COLO668 (cell line): Measurements from ENCODE around the gene ID4.

Experiments used
- DNase-seq: peaks from one replicate; lab custom pipeline; 2025; ENCODE audit not compliant: unreplicated experiment; lab: John Stamatoyannopoulos, UW

The ID4 gene

DNA sequence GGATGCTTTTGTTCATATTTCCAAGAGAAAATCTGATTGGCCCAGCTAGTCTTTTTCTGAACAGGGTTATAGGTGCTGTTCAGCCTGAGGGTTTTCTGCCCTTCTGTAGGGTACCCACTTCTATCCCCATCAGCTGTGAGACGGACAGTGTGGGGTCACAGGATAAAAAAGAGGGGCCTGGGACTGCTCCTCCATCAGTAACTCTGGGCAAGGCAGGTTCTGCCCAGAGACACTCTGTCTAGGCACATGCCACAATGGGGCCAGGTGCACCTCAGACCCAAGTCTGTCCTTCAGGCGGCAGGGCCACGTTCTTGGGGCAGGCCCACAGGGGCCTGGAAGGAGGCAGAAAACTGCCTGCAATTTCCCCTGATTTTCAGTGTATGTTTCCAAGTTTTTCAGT lies 20.0 kb downstream of the ID4 start:
- DNase-seq = no peak

DNA sequence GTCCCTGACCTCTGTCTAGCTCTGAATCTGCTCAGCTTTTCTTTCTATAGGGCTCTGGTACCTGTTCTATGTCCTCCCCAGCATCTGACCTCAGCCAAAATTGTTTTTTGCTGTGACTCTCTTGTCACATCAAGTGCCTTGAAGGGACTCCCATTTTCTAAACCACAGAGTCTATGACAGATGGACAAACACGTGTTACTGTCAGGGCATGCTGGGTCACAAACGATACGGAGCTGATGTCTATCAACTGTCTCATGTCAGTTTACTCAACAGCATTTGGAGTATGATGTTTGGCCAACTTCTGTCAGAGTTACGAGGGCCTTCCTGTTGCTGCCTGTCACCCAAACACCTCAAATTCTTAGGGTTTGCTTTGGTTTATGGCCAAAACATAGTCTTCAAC lies 20.5 kb downstream of the ID4 start:
- no peak for DNase-seq

DNA sequence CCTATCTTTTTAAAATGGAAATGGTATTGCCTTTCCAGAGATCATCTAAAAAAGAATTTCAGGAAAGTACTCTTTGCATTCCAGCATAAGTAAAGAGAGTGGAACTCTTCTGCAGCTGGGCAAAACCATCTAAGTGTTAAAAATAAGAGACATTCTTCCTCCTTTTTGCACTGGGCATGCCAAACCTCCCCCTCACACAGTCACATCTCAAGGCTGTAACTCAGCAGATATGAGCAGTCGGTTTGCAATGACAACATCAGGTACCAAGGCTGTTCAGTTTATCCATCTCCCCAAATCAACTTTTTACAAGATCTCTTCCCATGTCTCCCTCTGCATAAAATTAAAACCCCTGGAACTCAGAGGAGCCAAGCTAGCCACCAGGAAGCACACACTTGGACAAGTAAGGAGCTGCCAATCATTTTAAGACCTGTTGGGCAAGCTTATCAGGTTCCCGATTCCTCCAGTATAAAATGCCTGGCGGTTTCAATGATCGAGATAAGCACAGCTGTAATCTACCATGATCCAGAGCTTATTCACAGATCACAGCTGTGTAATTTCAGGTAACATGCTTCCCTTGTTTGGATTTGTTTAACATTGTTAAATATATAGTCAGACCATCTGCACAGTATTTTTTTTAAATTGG lies 23.2 kb downstream of the ID4 start:
- peak; percentile 4 for DNase-seq

DNA sequence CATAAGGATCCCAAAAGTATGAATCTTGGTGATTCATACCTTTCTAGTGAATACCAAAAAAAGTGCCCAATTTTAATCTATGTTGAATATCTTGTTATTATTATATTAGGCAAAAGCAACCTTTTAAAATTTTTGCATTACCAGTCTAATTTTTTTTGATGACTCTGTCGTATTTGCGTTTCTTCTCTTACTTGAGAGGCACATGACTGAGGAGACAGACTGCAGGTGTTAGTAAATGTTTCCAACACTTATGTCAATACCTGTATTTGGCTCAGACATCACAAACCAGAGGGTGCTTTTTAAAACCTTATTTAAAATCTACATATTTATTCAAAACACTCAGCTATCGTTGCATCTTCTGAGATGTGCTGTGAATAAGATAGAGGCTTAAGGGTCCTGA lies 27.1 kb downstream of the ID4 start:
- DNase-seq = no peak

DNA sequence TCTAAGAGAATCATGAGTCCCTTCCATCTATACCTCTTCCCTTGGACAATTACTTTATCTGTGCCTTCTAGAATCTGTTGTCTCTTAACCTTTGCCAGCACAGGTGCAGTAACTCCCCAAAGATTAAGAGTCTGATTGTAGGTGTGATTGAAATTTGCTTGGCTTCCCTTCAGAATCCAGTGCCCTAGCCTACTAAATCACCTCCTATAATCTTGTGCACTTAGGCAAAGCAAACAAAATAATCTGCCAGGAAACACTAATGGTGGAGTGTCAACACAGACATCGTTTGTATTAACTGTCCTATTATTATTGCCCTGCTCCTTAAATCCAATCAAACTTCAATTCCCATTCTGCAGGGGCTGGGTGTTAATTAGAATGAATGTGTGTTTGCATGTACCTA lies 28.0 kb downstream of the ID4 start:
- DNase-seq = no peak

DNA sequence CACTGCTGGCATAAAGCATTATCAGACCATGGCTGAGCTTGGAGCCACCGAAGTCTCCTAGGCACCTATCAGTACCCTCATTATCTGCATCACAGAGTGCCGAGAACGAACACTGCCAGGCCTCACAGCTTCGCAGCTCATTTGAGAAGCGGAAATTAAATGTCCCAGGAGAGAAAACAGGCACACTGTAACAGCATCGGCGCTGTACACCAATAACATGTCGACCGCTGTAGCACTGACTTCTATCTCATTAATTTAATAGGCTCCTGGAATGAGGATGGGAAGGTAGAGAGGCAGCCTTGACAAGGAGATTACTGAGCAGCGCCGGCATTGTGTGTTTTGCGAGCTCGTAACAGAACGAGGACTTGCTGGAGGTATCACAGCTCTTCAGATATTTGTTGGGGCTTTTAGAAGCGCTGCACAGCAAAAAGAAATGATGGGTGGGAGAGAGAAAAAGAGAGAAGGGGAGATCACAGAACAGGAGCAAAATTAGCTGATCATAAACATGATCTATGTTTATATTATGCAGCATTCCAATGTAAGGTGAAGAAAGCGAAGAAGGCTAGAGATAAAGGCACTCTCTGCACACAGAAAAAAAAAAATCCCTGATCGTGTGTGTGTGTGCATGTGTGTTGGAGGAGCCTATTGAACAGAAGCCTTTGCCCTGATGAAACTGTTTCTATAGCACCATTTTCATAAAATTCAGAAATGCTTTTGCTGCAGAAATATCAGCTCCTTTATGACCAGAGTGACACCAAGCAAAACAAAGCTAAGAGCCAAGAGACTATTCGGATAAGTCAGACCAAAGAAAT lies 29.2 kb downstream of the ID4 start:
- no peak for DNase-seq

DNA sequence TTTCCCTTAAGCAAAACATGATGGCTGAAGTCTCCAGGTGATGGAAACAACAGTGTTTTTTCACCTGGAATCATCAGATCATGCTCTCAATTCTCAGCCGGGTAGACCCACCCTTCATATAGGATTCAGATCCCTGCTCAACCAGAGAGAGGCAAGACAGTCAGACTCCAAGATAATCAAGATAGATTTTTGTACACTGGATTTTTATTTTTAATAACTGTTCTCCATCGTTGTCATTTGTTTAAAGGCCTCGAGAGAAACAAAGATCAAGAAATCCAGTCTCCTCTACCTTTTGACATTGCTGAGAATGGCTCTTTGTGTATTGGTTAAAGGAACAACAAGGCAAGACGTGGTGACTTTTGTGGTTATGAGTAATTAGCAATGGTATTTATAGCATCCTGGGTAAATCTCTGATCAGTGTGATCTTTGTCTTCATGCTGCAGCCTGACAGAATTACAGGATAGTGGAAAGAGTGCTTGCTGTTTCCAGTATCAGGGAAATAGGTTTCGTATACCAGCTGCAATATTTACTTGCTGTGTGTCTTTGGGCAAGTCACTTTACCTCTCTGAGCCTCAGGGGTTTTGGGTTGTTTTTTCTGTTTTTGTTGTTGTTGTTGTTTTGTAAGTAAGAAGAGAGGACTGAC lies 29.9 kb downstream of the ID4 start:
- DNase-seq = no peak

DNA sequence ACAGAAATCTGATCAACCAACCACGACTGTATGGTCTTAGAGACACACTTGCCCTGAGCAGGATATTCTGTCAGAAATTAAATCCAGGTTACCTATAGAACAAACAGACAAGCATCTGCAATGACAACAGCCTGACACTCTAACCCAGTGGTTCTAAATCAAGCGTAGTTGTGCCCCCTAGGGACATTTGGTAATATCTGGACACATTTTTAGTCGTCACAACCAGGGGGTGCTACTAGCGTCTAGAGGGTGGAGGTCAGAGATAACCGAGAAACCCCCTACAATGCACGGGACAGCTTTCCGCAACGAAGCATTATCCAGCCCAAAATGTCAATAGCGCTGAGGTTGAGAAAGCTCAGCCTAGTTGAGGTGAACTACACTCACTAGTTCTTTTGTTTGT lies 32.3 kb downstream of the ID4 start:
- no peak for DNase-seq

DNA sequence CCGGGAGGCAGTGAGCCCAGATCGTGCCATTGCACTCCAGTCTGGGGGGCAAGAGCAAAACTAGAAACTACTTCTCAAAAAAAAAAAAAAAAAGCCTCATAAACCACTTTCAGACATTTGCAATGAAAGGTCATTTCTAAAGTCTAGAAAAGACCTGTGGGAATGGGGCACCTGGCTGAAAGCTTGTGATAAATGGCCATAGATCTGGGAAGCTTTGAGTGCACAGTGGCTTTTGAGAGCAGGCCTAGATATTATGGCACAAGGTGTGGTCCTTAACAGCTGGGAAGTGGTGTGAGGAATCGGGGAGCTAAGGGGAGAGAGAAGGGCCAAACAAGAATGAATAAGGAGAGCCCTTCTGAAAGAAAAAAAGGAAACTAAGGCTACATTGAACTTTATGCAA lies 33.2 kb downstream of the ID4 start:
- no peak for DNase-seq

DNA sequence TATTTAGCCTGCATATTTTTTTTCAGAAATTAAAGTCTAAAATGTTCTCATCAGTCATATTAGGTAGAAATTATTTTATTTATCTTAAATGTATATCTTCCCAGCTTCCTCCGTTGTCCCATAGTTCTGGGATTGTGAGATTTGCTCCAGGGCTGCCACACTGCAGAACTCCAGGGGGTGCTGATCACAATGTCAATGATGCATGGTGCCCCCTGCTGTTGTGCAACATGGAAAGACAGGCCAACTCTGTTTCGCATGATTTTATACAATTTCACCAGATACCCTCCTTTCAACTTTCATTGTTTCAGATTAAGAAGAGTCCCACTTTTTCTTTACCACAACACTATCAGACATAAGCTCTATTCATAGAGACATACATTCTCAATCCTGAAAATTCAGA lies 35.9 kb downstream of the ID4 start:
- DNase-seq = no peak

DNA sequence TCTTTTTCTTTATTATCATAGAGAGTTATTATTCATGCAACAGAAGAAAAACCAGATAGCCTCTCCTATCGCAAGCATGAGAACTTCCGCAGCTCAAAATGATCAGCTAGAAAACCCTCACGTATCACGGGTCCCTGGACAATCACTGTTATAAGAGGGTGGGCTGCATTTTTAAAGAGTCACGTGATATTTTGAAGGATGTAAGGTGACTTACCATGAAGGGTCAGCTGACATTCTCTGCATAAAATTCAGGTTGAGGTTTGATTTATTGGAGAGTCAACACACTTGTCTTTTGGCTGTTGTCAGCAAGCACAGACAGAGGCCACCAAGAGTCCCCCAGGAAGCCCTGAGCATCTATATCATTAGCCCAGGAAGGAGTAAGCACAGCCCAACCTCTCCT lies 39.5 kb downstream of the ID4 start:
- no peak for DNase-seq

DNA sequence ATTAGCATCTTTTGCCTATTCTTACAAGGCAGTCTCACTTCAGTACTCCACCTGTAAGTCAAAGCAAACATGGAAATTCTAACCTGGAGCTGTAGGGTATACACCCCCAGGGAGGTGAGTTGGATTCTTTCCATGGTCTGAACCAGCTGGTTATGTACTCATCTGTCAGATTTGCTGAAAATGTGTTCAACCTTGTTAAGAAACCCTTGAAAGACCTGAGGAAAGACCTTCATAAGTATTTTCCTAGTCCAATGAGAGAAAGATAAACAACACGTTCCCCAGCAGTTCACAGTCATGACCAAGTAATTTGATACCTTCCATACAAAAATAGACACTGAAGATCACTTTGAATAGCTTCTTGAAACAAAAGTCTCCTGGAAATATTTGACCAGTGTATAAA lies 42.5 kb downstream of the ID4 start:
- peak; percentile 5 for DNase-seq

DNA sequence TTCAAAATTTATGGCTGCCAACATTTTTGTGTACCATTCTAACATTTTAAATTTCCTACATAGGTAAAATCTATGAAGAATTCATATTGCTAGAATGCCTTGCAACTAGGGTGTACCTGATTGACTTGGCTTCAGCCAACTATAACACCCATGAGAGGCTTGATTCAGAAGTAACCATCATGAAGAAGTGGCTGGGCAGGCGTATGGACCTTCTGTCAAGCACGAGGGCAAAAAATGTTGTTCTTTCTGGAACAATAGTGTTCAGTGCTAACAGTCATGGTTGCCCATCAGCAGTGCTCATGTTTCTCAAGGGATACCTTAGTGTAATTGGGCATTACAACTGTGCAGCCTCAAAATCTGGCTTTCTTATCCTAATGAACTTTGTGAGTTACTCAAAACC lies 42.9 kb downstream of the ID4 start:
- peak; percentile 6 for DNase-seq

DNA sequence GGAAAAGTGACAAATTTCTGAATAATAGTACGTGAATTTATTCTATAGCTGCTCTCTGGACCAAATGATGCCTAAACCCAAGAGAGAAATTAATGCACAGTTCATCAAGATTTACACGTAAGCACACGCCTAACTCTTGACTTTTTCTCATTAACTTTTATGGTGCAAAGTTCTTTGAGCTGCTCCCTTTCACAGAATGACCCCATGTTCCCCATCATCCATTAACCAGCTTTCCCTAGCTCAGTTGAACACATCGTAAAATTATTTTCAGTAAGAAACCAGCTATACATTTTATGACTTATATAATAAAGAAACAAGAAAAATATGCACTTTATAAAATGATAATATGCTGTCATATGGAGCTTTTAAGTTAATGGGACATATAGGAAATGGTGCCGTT lies 54.3 kb downstream of the ID4 start:
- DNase-seq = no peak
